Activated CD4-positive, alpha-beta T cell treated with anti-CD3 and anti-CD28 coated beads, Interleukin-2, amount 10 ng/mL, durations not matched to agents 24 days and 14 days (primary cell): ENCODE data around the gene MCEMP1. TPM values are rescaled to one million over a fixed set of nuclear protein-coding genes. Genes with fewer than 3 reads are reported as not detected.

ENCODE experiments used
- DNase-seq: peaks from one replicate; pipeline ENCODE4 v3.0.0; 2022
- H3K27ac Mint-ChIP-seq: one replicate; pipeline ENCODE4 v1.8.0; 2022; ENCODE audit warnings: mild to moderate bottlenecking, mixed read lengths
- H3K27me3 Mint-ChIP-seq: one replicate; pipeline ENCODE4 v1.8.0; 2022; ENCODE audit warnings: mixed read lengths
- H3K36me3 Mint-ChIP-seq: one replicate; pipeline ENCODE4 v1.8.0; 2022; ENCODE audit warnings: low read depth, mild to moderate bottlenecking, mixed read lengths
- H3K4me1 Mint-ChIP-seq: one replicate; pipeline ENCODE4 v1.8.0; 2021; ENCODE audit warnings: mixed read lengths
- H3K4me3 Mint-ChIP-seq: one replicate; pipeline ENCODE4 v1.8.0; 2022; ENCODE audit warnings: mild to moderate bottlenecking, moderate library complexity, mixed read lengths
- H3K9me3 Mint-ChIP-seq: one replicate; pipeline ENCODE4 v1.8.0; 2021; ENCODE audit warnings: mixed read lengths
- intact Hi-C: fragments of 100-400 bp; cut with micrococcal nuclease; formaldehyde crosslinking; loops from one replicate; pipeline ENCODE4 v1.15.1; 2023
- total RNA-seq: library from RNA; stranded (reverse); gene quantifications from 2 replicates; pipeline ENCODE4 v1.2.3, GENCODE V29; 2022

MCEMP1 gene, protein sequence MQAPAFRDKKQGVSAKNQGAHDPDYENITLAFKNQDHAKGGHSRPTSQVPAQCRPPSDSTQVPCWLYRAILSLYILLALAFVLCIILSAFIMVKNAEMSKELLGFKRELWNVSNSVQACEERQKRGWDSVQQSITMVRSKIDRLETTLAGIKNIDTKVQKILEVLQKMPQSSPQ
- total RNA-seq = not detected in 2 replicates

DNA sequence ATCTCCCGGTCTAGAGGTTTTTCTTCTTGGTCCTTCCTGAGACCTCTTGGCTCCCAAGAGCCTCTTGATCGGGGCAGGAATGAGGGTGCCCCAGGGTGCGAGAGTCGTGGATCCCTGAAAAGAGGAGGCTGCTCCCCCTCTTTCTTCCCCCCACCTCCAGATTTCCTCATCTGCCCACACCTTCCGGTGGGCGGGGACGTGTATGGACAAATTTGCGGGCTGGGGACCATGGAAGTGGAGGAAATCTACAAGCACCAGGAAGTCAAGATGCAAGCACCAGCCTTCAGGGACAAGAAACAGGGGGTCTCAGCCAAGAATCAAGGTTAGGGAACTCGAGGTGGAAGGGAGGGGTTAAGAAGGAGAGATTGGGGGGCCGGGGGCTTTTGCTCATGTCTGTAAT lies at the start of gene MCEMP1:
Gene MCEMP1 (plus strand): TSS at position 237 of the 400 bp plus-strand sequence. CDS start 31 bp downstream, at position 268.
- H3K36me3 Mint-ChIP-seq = peaks cover 2% of the 10 kb centered on the region
- peak within 1 kb of the TSS; percentile 50 for H3K4me3 Mint-ChIP-seq
- intact Hi-C loops = no loop called here
- peaks cover 45% of the 10 kb centered on the region for H3K4me1 Mint-ChIP-seq
- H3K27ac Mint-ChIP-seq = peak within 1 kb of the TSS; percentile 48
- no peaks in the 10 kb centered on the region for H3K9me3 Mint-ChIP-seq
- no peak for DNase-seq
- peaks cover 27% of the 10 kb centered on the region for H3K27me3 Mint-ChIP-seq

DNA sequence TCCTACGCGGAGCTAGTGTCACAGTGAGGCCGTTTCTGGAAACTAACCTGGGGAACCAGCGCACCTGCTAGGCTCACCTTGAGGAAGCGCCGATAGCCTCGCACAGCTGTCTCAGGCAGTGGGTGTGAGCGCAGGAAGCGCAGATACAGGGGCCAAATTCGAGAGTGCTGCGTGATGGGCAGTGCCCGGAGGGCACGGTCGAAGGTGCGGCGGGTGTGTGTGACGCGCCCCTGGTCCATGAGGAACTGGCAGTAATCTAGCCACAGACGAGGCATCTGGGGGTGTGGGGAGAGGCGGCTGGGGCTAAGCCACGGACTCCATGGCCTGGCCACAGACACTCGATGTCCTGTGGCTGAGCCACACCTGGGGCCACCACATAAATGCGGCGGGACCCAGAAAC lies 49.7 kb upstream of the MCEMP1 start:
- H3K27ac Mint-ChIP-seq = no peak overlapping the region
- H3K4me3 Mint-ChIP-seq = no peak overlapping the region
- peaks cover 32% of the 10 kb centered on the region for H3K36me3 Mint-ChIP-seq
- H3K9me3 Mint-ChIP-seq = no peaks in the 10 kb centered on the region
- intact Hi-C loops = loop anchor here (5.0 kb wide), 1 partner anchor 890 kb away; the partner anchor contains the start of genes GPR108 and TRIP10
- DNase-seq = no peak
- H3K27me3 Mint-ChIP-seq = no peaks in the 10 kb centered on the region
- H3K4me1 Mint-ChIP-seq = peaks cover 31% of the 10 kb centered on the region

DNA sequence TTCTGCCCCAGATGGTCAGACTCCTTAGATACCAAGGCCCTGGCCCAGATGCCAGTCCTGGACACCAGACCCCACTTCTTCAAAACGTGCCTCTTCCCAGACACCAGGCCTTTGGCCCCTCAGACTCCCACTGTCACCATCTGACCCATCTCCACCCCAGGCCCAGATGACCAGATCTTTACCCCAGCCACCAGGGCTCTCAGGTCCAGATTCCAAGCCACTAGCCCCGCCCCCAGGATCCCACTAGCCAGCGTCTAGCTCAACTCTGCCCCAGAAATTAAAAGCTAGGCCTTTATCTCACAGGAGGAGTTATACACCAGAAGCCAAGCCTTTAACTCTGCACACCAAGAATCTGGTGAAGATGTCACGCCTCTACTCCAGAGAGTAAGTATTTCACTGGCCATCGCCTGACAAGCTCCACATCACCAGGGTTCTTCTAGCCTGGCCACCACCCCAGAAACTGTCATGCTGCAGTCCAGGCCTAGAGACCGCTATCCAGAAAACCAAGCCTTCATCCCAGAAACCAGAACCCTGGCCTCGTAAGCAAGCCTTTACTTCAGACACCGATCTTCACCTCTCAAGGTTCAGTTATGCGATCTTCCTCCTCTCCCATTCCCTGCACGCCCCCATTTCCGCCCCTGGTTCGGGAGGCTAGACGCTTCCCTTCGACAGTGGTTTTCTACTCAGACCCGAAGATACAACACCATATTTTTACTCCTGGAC lies 48.1 kb upstream of the MCEMP1 start:
- DNase-seq = no peak
- intact Hi-C loops = loop anchor here (1.0 to 5.0 kb wide), 3 partner anchors 52 to 891 kb away; partner anchors contain the start of genes GPR108, PNPLA6, TRAPPC5 and TRIP10
- Mint-ChIP-seq H3K27me3 (no peaks in the 10 kb centered on the region), H3K36me3 (peaks cover 26% of the 10 kb centered on the region), H3K4me1 (peaks cover 31% of the 10 kb centered on the region), H3K9me3 (no peaks in the 10 kb centered on the region), H3K4me3 (peak overlapping the region; percentile 94), H3K27ac (peak overlapping the region; percentile 98)

DNA sequence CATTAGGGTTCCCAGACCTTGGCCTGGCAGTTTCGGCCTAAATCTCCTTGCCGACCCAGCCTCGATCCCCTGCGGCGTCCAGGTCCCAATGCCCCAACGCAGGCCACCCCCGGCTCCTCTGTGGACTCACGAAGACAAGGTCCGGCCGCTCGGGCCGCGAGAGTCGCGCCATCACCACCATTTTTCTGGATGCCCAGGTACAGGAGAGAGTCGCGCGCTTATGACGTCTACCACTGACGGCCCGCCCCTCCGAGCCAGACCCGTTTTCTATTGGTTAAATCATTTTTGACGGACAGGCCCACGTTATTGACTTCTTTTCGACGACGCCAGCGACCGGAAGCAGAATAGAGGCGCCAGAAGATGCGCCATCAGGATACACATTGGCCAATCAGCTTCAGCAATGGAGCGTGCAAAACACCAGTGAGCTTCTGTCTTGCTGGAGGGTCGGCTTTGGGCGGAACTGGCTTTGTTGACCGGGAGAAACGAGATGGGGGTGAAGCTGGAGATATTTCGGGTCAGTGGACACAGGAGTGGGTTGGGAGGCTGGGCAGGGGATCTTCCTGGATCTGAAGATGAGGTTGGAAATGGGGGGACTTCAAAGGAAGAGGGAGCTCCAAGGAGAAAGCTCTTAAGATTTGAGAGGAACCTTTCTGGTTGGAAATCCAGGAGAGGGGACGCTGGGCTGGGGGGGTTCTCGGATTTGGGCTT lies 47.4 kb upstream of the MCEMP1 start, which contains the start of the genes PET100 and XAB2:
Gene PET100 (plus strand): TSS at position 447 of the 708 bp plus-strand sequence. CDS start 41 bp downstream, at position 488.
Gene XAB2 (minus strand): TSS at position 199 of the 708 bp plus-strand sequence. CDS start 18 bp downstream, at position 181.
- Mint-ChIP-seq H3K27ac (peak within 1 kb of the TSS; percentile 98), H3K27me3 (no peaks in the 10 kb centered on the region), H3K9me3 (no peaks in the 10 kb centered on the region), H3K36me3 (peaks cover 24% of the 10 kb centered on the region), H3K4me3 (peak within 1 kb of the TSS; percentile 94), H3K4me1 (peaks cover 33% of the 10 kb centered on the region)
- peak; percentile 98 for DNase-seq
- intact Hi-C loops = loop anchor here (1.0 to 5.0 kb wide), 3 partner anchors 51 to 892 kb away; partner anchors contain the start of genes GPR108, PNPLA6, TRAPPC5 and TRIP10

DNA sequence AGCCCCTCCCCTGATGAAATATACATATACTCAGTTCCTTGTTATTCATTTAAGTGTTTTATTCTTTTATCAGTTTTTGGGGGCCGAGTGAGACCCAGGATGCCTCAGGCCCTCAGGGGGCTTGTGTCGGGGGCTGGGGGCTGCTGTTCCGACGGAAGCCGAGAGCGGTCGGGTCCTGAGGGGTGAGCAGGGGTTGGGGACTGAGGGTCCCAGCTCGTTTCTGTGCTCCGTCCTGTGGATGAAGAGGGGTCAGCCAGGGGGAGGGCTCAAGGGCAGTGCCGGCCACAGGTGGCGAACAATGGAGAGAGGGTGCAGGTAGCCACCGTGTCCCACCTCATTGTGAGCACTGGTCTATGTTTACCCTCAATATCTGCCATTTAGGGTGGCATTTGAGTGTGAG lies 45.3 kb upstream of the MCEMP1 start:
- H3K4me1 Mint-ChIP-seq = peaks cover 41% of the 10 kb centered on the region
- H3K36me3 Mint-ChIP-seq = peaks cover 18% of the 10 kb centered on the region
- H3K4me3 Mint-ChIP-seq = no peak overlapping the region
- intact Hi-C loops = no loop called here
- H3K27me3 Mint-ChIP-seq = no peaks in the 10 kb centered on the region
- H3K27ac Mint-ChIP-seq = no peak overlapping the region
- no peaks in the 10 kb centered on the region for H3K9me3 Mint-ChIP-seq
- no peak for DNase-seq

DNA sequence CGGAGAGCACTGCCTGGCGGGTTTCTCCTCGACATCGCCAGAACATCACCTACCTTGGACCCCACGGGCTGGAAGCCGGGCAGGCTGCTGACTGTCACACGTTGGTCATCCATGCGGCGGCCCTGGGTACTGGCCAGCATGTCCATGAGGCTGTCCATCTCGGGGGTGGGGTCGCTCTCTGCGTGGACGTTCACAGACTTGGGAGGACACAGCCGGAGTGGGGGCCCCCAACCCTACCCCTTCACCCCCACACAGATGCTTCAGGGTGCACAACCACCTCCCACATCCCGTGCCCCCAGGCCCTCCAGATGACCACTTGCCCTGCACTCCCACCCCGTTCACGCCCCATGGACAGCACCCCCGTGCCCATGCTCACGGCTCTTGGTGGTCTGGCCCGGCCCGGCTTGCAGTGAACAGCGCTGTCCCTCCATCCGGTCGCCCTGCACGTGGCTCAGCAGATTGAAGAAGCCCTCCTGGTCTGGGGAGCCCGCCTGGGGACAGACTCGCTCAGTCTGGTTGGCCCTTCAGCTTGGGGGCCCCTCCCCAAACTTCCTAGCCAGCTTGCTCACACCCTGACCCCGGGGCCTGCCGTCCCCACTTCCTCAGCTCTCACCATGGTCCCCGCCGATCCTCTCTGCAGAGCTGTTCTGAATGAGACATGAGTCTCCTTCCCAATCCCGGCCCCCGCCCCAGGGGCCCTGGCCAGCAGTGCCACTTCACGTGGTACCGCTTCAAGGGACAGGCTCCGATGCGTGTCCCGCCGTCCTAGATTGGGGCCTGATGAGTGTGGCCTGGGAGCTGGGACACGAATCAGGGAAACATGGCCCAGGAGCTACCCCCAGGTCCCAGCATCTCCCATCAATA lies 44.3 kb upstream of the MCEMP1 start:
- no peak overlapping the region for H3K27ac Mint-ChIP-seq
- intact Hi-C loops = no loop called here
- H3K4me1 Mint-ChIP-seq = peaks cover 41% of the 10 kb centered on the region
- H3K9me3 Mint-ChIP-seq = no peaks in the 10 kb centered on the region
- H3K27me3 Mint-ChIP-seq = no peaks in the 10 kb centered on the region
- no peak for DNase-seq
- peak overlapping the region; percentile 43 for H3K4me3 Mint-ChIP-seq
- peaks cover 12% of the 10 kb centered on the region for H3K36me3 Mint-ChIP-seq

DNA sequence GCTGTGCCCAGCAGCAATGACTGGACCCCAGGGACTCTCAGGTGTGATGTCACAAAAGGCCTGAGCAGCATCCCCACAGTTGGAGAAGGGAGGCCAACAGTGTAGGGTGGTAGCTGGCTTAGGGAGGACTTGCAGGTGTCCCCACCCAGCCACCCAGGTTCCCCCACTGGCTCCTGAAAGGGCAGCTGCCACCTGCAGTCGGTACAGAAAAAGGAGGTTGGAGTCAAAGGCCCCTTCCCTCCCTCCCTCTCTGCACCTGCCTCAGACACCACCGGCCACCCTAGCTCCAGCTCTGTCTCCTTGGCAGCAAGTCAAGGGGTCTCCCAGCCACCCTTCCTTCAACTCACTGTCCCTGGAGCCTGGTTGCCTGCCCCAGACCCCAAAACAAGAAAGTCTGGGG lies 43.2 kb upstream of the MCEMP1 start, which contains the start of gene PCP2:
Gene PCP2 (minus strand): TSS at position 22 of the 400 bp plus-strand sequence. CDS start 262 bp downstream, outside the sequence.
- intact Hi-C loops = no loop called here
- Mint-ChIP-seq H3K9me3 (no peaks in the 10 kb centered on the region), H3K27me3 (no peaks in the 10 kb centered on the region), H3K36me3 (peaks cover 10% of the 10 kb centered on the region), H3K4me1 (peaks cover 34% of the 10 kb centered on the region), H3K27ac (no peak within 1 kb of the TSS), H3K4me3 (peak within 1 kb of the TSS; percentile 43)
- DNase-seq = no peak

DNA sequence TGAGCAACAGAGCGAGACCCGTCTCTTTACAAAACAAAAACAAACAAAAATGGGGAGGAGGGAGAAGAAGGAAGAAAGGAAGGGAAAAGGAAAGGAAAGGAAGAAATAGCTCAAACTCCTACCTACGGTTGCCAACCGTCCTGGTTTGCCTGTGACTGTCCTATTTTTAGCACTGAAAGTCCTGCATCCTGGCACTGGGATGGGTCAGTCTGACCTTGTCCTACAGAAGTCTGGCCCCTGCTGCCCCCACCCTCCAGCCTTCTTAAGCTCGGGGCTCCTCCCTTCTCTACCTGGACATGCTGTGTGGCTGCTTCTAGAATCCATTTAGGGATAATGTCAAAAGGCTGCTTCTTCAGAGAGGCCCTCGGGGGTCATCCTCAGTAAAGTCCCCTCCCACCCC lies 41.2 kb upstream of the MCEMP1 start:
- peak overlapping the region; percentile 86 for H3K4me3 Mint-ChIP-seq
- intact Hi-C loops = no loop called here
- H3K9me3 Mint-ChIP-seq = no peaks in the 10 kb centered on the region
- DNase-seq = no peak
- peaks cover 18% of the 10 kb centered on the region for H3K36me3 Mint-ChIP-seq
- no peaks in the 10 kb centered on the region for H3K27me3 Mint-ChIP-seq
- H3K4me1 Mint-ChIP-seq = peaks cover 29% of the 10 kb centered on the region
- H3K27ac Mint-ChIP-seq = no peak overlapping the region

DNA sequence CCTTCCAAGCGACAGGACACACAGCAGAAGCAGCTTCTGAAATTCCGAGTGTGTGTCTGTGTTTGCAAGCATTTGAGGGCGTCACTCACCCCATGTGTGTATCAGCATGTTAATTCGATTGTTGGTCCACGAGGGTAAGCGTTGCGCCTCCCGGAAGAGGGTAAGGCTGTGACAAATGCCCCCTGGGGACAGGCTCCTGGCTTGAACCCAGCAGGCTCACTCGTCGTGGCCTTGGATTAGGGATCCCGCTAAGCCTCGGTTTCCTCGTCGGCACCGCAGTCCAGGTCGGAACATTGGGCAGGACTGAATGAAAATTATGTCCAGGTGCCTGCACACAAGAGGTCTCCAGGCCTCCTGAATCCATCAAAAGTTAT lies 40.6 kb upstream of the MCEMP1 start:
- intact Hi-C loops = no loop called here
- peak overlapping the region; percentile 89 for H3K27ac Mint-ChIP-seq

DNA sequence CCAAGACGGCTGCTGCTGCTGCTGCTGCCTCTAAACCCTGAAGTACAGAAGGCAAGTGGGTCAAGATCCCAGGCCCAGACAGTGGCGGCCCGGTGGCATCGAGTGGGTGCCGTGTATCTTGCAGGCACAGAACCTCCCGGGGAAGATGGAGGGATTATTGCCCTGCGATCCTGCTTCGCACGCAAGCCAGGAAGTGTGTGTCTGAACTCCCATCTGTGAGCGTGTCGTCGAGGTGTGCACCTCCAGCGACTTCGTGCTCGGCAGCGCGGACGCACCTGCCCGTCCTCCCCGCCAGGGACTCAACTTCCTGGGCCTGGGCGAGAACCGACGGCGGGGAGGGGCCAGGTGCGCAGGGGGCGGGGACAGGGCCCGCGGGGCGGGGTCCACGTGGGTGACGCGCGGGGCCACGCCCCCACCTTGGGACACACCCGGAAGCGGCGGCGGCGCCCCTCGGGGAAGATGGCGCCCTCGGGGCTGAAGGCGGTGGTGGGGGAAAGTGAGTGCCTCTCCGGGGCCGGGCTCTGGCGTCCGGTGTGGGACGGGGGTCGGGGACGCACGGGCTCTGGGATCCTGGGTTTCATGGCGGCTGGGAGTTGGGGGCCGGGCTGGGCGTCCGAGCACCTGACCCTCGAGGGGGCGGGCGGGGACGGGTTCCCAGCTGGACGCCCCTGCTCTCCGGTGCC lies 40.1 kb upstream of the MCEMP1 start, which contains the start of gene STXBP2:
Gene STXBP2 (plus strand): TSS at position 420 of the 683 bp plus-strand sequence. CDS start 40 bp downstream, at position 460.
- intact Hi-C loops = no loop called here
- peak within 1 kb of the TSS; percentile 89 for H3K27ac Mint-ChIP-seq
- H3K27me3 Mint-ChIP-seq = no peaks in the 10 kb centered on the region

More for the DNA sequence above, 40.6 kb upstream of the MCEMP1 start:
- H3K36me3 Mint-ChIP-seq = peaks cover 18% of the 10 kb centered on the region
- H3K27me3 Mint-ChIP-seq = no peaks in the 10 kb centered on the region
- peaks cover 27% of the 10 kb centered on the region for H3K4me1 Mint-ChIP-seq
- H3K9me3 Mint-ChIP-seq = no peaks in the 10 kb centered on the region
- DNase-seq = no peak
- H3K4me3 Mint-ChIP-seq = peak overlapping the region; percentile 86

DNA sequence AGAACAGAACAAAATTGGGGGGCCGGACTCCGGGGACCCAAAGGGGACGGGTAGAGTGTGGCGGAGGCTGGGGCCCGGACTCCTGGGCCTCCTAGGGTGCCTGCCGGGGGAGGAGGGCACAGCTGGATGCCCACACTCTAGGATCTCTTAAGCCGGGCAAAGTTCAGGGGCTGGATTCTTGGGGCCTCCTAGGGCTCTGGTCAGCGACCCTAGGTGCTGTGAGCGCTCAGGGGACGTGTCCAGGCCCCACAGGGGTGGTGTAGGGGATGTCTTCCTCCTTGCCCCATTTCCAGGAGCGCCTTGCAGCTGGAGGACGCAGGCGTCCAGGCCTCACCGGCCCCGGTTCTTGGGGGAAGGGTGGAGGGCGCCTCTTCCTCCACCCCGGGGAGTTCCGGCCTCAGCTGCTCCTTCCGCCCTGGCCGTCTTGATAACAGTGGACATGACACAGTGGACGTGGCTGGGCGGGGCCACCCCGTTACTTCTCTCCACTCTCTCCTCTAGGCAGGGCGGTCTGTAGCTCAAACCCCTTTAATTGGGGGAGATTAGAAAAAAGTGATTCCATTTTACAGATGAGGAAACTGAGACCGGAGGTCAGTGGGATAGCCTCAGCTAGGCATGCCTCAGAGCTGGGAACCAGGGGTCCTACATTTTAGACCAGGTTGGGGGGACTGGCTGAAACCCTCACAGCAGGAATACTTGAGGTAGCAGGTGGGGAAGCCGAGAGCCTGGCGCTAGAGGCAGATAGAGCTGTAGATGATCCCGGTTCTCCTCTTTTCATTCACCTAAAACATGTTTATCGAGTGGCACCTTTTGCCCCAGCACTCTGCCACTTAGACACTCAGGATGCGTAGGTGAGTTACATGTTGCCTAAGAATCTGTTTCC lies 39.3 kb upstream of the MCEMP1 start:
- H3K4me1 Mint-ChIP-seq = peaks cover 25% of the 10 kb centered on the region
- peak overlapping the region; percentile 89 for H3K27ac Mint-ChIP-seq
- no peak for DNase-seq
- no peaks in the 10 kb centered on the region for H3K27me3 Mint-ChIP-seq
- intact Hi-C loops = no loop called here
- H3K36me3 Mint-ChIP-seq = peaks cover 22% of the 10 kb centered on the region
- peak overlapping the region; percentile 86 for H3K4me3 Mint-ChIP-seq
- no peaks in the 10 kb centered on the region for H3K9me3 Mint-ChIP-seq

More for the DNA sequence above, 40.1 kb upstream of the MCEMP1 start, which contains the start of gene STXBP2:
- Mint-ChIP-seq H3K9me3 (no peaks in the 10 kb centered on the region), H3K36me3 (peaks cover 18% of the 10 kb centered on the region), H3K4me1 (peaks cover 25% of the 10 kb centered on the region), H3K4me3 (peak within 1 kb of the TSS; percentile 86)
- peak; percentile 96 for DNase-seq
